ENCODE results near the gene SLC6A2. TPM values are rescaled to one million over a fixed set of nuclear protein-coding genes. Genes with fewer than 3 reads are reported as not detected.

The SLC6A2 gene
- total RNA-seq, 4 donors from 2014 or later: 0.65 to 1.7 (median 1.3) TPM; not detected in 1

DNA sequence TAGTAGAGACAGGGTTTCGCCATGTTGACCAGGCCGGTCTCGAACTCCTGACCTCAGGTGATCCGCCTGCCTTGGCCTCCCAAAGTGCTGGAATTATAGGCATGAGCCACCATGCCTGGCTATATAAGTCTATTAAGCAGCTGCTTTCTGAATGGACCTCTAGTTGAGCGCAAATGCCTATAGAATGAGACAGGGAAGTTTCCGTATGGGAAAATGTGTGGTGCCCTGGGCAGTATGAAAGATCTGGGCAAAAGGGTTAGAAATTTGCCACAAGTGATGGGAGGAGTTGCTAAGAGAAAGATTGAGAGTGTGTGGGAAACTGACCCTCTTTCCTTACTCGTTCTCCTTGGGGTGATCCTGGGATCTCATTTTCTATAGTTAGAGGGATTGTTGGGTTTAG lies 26.3 kb downstream of the SLC6A2 start:
- TF ChIP-seq, protein P1, sequence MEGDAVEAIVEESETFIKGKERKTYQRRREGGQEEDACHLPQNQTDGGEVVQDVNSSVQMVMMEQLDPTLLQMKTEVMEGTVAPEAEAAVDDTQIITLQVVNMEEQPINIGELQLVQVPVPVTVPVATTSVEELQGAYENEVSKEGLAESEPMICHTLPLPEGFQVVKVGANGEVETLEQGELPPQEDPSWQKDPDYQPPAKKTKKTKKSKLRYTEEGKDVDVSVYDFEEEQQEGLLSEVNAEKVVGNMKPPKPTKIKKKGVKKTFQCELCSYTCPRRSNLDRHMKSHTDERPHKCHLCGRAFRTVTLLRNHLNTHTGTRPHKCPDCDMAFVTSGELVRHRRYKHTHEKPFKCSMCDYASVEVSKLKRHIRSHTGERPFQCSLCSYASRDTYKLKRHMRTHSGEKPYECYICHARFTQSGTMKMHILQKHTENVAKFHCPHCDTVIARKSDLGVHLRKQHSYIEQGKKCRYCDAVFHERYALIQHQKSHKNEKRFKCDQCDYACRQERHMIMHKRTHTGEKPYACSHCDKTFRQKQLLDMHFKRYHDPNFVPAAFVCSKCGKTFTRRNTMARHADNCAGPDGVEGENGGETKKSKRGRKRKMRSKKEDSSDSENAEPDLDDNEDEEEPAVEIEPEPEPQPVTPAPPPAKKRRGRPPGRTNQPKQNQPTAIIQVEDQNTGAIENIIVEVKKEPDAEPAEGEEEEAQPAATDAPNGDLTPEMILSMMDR (IDR thresholded peaks at IDR 0.05; ENCODE audit: low read depth): no peak

DNA sequence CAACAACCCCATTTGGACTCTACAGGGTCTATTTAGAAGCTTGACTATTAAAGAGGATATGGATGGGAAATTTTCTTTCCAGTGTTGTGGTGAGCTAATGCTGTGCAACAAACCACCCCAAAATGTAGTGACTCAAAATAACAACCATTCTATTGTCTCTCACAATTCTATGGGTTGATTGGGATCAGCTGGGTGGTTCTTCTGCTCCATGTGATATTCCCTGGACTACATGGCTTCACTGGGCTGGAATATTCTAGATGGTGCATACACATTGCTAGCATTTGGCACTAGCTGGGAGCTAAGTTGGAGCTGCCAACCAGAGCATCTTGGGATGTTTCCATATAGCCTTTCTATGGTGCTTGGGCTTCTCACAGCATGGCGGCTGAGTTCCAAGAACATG lies 30.2 kb downstream of the SLC6A2 start:
- TF ChIP-seq, protein P1 (IDR thresholded peaks at IDR 0.05; ENCODE audit: low read depth): no peak

DNA sequence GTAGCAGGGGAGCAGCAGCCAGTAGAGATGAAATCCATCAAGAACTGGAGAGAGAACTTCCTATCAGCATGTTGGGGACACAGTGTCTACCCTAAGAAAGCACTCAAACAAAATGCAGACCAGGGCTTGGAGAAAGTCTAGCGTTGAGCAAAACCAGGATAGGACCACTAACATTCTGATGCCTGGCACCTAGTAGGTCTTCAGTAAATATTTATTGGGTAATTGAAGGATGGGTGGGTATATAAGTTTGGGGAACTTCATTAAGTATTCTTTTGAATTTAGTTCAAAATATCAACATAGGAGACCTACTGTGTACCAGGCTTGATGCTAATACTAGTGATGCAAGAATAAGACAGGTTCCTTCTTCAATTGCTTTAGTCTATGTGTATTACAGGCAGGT lies 30.9 kb downstream of the SLC6A2 start:
- TF ChIP-seq, protein P1 (IDR thresholded peaks at IDR 0.05; ENCODE audit: low read depth): no peak

DNA sequence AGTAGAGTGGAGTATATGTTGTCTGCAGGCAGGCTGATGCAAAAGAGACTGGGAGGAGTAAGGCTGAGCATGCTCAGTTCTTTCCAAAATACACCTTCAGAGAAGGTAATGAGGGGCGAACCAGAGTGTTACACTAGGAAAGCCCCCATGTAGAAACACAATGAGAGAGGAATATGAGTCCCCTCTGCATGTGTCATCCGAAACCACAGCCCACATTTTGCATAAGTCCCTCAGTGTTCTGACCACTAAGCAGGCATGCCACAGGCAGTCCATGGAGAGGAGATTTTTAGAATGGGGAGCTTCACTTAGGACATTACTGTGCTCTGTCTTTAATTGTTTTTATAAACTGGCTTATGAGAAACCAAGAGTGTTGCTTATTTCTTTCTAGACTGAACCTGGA lies 32.0 kb downstream of the SLC6A2 start:
- TF ChIP-seq, protein P1 (IDR thresholded peaks at IDR 0.05; ENCODE audit: low read depth): no peak

DNA sequence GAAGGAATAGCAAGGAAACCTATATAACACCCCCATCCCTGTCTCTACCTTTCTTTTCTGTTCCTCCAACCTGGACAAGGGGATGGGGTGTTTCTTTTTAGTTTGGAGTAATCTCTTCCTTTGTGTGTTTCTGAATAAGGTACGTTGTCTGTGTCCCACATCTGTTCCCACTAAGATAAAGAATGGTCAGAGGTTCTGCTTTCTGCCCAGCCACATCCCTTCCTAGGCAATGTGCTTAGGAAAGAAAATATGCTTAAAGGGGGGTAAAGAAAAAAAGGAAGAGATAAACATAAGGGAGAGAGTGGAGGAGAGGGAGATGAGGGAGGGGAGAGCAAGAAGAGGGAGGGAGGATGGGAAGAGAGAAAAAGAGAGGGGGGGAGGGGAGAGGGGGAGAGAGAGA lies 35.1 kb downstream of the SLC6A2 start:
- TF ChIP-seq, protein P1 (IDR thresholded peaks at IDR 0.05; ENCODE audit: low read depth): no peak

DNA sequence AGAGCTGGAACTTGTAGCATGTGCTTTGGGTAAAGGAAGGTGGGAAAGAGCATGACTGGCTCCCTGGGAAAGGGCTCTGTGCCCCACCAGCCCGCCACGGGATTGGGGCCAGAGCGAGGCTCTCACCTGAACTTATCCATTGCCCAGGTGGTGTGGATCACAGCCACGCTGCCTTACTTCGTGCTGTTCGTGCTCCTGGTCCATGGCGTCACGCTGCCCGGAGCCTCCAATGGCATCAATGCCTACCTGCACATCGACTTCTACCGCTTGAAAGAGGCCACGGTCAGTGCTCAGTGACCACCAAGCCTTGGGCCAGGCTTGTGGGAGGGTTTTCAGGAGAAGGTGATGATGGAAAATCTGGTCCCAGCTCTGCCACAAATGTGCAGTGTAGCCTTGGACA lies 36.0 kb downstream of the SLC6A2 start:
- TF ChIP-seq, protein P1 (IDR thresholded peaks at IDR 0.05; ENCODE audit: low read depth): no peak

DNA sequence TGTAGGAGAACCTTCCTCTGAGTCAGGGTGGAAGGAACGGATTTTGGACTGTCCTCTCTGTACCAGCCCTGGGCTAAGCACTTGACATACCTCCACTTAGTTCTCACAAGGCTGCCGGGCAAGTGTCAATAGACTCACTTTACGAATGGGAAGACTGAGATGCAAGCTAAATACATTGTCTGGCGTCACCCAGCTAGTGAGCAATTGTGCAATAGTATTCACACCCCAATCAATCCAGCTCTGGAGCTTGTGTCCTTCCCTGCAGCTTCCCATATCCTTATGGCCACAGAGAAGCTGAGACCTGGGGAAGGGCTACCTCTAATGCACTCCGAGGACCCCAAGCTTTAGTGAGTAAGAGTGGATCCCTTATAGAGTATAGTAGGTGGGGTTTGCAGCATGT lies 39.8 kb downstream of the SLC6A2 start:
- TF ChIP-seq, protein P1 (IDR thresholded peaks at IDR 0.05; ENCODE audit: low read depth): no peak

Measured in subcutaneous adipose tissue (tissue), 4 donors.